T-helper 17 cell (primary cell): ENCODE measurements around the gene KIF5A. TPM values are rescaled to one million over a fixed set of nuclear protein-coding genes. Genes with fewer than 3 reads are reported as not detected.
"Not testable (repeated sequence)": the region's sequence is repeated elsewhere in the genome, so short reads cannot be mapped to it uniquely, and the experiment has no call there.

Source experiments
- ATAC-seq: fragments of 150-1000 bp; cut with Tn5 transposase; 2 replicates; pipeline ENCODE4 v1.10.0; 2021; ENCODE audit warnings: mild to moderate bottlenecking, moderate library complexity
- DNase-seq, 3 donors: peaks; one replicate each; pipeline versions ENCODE4 v3.0.0 to v3.0.0-alpha.2; 2020 to 2021
- H3K9me3 ChIP-seq: one replicate; pipeline ENCODE4 v1.7.0; 2013; ENCODE audit warnings: low read length, mild to moderate bottlenecking; ENCODE audit not compliant: control insufficient read depth, poor library complexity, severe bottlenecking
- H3K27ac Mint-ChIP-seq: one replicate; pipeline ENCODE4 v1.8.0; 2022; ENCODE audit warnings: mild to moderate bottlenecking, moderate library complexity, mixed read lengths
- H3K27me3 Mint-ChIP-seq: one replicate; pipeline ENCODE4 v1.8.0; 2022; ENCODE audit warnings: mixed read lengths
- H3K36me3 Mint-ChIP-seq: one replicate; pipeline ENCODE4 v1.8.0; 2022; ENCODE audit warnings: low read depth, mixed read lengths
- H3K4me1 Mint-ChIP-seq: one replicate; pipeline ENCODE4 v1.8.0; 2022; ENCODE audit warnings: mild to moderate bottlenecking, mixed read lengths
- H3K4me3 Mint-ChIP-seq: one replicate; pipeline ENCODE4 v1.8.0; 2022; ENCODE audit warnings: mild to moderate bottlenecking, moderate library complexity, mixed read lengths
- total RNA-seq, 4 donors: library from RNA in 2 of 4; stranded (reverse) in 2 of 4; gene quantifications; one replicate each; pipeline ENCODE4 v1.2.3 and lab custom pipeline; 2022 to 2026

KIF5A gene
- total RNA-seq, 2 donors from 2014 or later = 0.35 to 0.63 TPM

DNA sequence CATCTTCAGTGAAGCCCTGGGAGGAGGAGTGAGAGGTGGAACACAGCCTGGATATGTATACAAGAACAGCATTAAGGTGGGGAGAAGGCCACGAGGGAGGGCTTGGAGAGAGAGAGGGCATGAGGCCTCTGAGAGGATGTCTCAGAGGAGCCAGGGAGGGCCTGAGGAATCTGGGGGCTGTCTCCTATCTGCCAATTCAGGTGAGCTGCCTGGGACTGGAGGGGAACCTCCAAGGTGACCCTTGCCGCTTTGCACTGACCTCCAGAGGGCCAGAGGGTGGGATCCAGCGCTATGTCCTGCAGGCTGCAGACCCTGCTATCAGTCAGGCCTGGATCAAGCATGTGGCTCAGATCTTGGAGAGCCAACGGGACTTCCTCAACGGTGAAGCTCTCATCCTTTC lies 65.8 kb downstream of the KIF5A start:
- peaks cover 10% of the 10 kb centered on the region for H3K4me1 Mint-ChIP-seq
- H3K27me3 Mint-ChIP-seq = peaks cover 77% of the 10 kb centered on the region
- H3K4me3 Mint-ChIP-seq = no peak overlapping the region
- no peak overlapping the region for H3K27ac Mint-ChIP-seq
- no peak for ATAC-seq
- DNase-seq = no peak
- H3K36me3 Mint-ChIP-seq = peaks cover 2% of the 10 kb centered on the region
- H3K9me3 ChIP-seq = no peaks in the 10 kb centered on the region

GRCh38 chr12:57616383-57617101 lies 66.7 kb downstream of the KIF5A start:
- Mint-ChIP-seq H3K27me3 (peaks cover 84% of the 10 kb centered on the region), H3K36me3 (peaks cover 2% of the 10 kb centered on the region), H3K27ac (no peak overlapping the region), H3K4me1 (peaks cover 16% of the 10 kb centered on the region), H3K4me3 (no peak overlapping the region)
- H3K9me3 ChIP-seq = no peaks in the 10 kb centered on the region
- no peak for DNase-seq
- no peak for ATAC-seq

DNA sequence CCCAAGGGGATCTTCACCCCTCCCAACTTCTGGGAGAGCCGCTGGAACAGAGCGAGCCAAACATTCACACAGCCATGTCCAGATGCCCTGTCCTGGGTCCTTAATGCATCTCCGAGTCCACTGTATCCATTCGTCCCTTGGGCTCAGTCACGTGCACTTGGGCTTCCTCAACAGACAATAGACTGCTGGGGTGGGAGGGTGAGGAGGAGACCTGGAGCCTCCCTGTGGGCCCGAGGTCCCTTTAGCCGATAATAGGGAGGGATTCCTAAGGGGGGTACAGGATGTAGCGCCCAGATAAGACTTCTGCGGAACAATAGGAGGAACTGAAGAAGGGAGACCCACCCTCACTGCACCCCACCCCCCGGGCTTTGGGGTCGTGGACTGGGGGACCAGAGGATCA lies 68.1 kb downstream of the KIF5A start:
- Mint-ChIP-seq H3K4me3 (no peak overlapping the region), H3K4me1 (peaks cover 27% of the 10 kb centered on the region), H3K27ac (no peak overlapping the region), H3K27me3 (peaks cover 89% of the 10 kb centered on the region), H3K36me3 (peaks cover 9% of the 10 kb centered on the region)
- H3K9me3 ChIP-seq = no peaks in the 10 kb centered on the region
- no peak for DNase-seq
- no peak for ATAC-seq

- Mint-ChIP-seq H3K36me3 (peaks cover 11% of the 10 kb centered on the region), H3K27me3 (peaks cover 89% of the 10 kb centered on the region)
- H3K4me3 Mint-ChIP-seq = not testable (repeated sequence)
These were observed 68.6 kb downstream of the KIF5A start for GRCh38 chr12:57618431-57618830.

DNA sequence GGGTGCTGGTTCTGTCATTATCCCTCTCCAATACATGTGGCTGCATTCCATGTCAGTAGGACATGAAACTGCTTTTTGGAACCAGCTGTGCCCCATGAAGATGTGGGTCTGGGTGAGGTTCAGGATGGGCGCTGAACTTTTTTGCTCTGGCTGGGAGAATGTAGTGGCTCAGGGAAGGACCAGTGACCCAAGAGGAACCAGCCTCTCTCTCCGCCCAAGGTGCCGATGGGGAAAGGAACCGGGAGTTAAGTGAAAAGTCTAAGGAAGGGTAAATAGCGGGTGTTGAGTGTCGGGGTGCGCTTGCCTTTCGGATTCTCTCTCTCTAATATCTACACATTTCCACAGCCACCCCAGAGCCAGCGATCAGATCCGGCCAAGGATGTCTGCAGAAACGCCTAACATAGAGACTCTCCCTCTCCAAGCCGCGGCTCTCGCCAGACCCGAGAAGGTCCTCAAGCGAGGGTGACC lies 69.2 kb downstream of the KIF5A start:
- Mint-ChIP-seq H3K27ac (no peak overlapping the region), H3K36me3 (peaks cover 11% of the 10 kb centered on the region), H3K27me3 (peaks cover 95% of the 10 kb centered on the region), H3K4me3 (peak overlapping the region; percentile 68), H3K4me1 (peaks cover 29% of the 10 kb centered on the region)
- ATAC-seq = no peak
- H3K9me3 ChIP-seq = no peaks in the 10 kb centered on the region
- DNase-seq = no peak

More at GRCh38 chr12:57618431-57618830, 68.6 kb downstream of the KIF5A start:
- not testable (repeated sequence) for ATAC-seq, DNase-seq, H3K27ac Mint-ChIP-seq, H3K9me3 ChIP-seq
- H3K4me1 Mint-ChIP-seq = peaks cover 29% of the 10 kb centered on the region

GRCh38 chr12:57619434-57620244 lies 69.8 kb downstream of the KIF5A start:
- DNase-seq = peak in 1 of 3 donors; percentile 18
- no peaks in the 10 kb centered on the region for H3K9me3 ChIP-seq
- Mint-ChIP-seq H3K27ac (no peak overlapping the region), H3K4me3 (peak overlapping the region; percentile 68), H3K27me3 (peaks cover 96% of the 10 kb centered on the region), H3K4me1 (peaks cover 29% of the 10 kb centered on the region), H3K36me3 (peaks cover 14% of the 10 kb centered on the region)
- peak; percentile 71 for ATAC-seq

- Mint-ChIP-seq H3K27ac (no peak overlapping the region), H3K4me3 (peak overlapping the region; percentile 92), H3K36me3 (peaks cover 18% of the 10 kb centered on the region), H3K27me3 (peaks cover 96% of the 10 kb centered on the region), H3K4me1 (peaks cover 29% of the 10 kb centered on the region)
- no peaks in the 10 kb centered on the region for H3K9me3 ChIP-seq
- ATAC-seq (no peak), DNase-seq (no peak)
These were observed 70.5 kb downstream of the KIF5A start for GRCh38 chr12:57620245-57620935.

DNA sequence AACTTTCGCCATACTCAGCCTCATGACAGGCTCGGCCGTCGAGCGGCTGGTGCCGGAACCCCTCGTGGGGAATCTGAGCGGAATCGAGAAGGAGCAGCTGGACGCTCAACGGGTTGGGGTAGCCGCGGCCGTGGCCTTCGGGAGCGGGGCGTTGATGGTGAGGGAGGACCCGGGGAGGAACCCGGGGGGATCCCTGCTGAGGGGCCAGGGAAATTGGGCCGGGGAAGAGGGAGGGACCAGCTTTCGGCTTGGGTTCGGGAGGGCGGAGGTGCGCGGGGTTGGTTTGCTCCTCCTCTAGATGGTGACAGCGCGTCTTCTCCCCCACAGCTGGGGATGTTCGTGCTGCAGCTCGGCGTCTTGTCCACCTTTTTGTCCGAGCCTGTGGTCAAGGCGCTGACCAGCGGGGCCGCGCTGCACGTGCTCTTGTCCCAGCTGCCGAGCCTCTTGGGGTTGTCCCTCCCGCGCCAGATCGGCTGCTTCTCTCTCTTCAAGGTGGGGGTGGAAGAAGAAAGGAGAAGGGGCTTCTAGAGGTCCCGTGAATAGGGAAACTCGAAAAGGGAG lies 71.2 kb downstream of the KIF5A start:
- Mint-ChIP-seq H3K36me3 (peaks cover 16% of the 10 kb centered on the region), H3K27me3 (peaks cover 96% of the 10 kb centered on the region), H3K4me1 (peaks cover 29% of the 10 kb centered on the region), H3K4me3 (peak overlapping the region; percentile 92), H3K27ac (no peak overlapping the region)
- DNase-seq = no peak
- ATAC-seq = no peak
- H3K9me3 ChIP-seq = no peaks in the 10 kb centered on the region

GRCh38 chr12:57621497-57622292 lies 71.9 kb downstream of the KIF5A start:
- peaks cover 29% of the 10 kb centered on the region for H3K4me1 Mint-ChIP-seq
- DNase-seq (peak; percentile 39 to 54 (median 45)), ATAC-seq (peak; percentile 69)
- no peaks in the 10 kb centered on the region for H3K9me3 ChIP-seq
- H3K36me3 Mint-ChIP-seq = peaks cover 16% of the 10 kb centered on the region
- no peak overlapping the region for H3K27ac Mint-ChIP-seq
- peak overlapping the region; percentile 92 for H3K4me3 Mint-ChIP-seq
- H3K27me3 Mint-ChIP-seq = peaks cover 96% of the 10 kb centered on the region

DNA sequence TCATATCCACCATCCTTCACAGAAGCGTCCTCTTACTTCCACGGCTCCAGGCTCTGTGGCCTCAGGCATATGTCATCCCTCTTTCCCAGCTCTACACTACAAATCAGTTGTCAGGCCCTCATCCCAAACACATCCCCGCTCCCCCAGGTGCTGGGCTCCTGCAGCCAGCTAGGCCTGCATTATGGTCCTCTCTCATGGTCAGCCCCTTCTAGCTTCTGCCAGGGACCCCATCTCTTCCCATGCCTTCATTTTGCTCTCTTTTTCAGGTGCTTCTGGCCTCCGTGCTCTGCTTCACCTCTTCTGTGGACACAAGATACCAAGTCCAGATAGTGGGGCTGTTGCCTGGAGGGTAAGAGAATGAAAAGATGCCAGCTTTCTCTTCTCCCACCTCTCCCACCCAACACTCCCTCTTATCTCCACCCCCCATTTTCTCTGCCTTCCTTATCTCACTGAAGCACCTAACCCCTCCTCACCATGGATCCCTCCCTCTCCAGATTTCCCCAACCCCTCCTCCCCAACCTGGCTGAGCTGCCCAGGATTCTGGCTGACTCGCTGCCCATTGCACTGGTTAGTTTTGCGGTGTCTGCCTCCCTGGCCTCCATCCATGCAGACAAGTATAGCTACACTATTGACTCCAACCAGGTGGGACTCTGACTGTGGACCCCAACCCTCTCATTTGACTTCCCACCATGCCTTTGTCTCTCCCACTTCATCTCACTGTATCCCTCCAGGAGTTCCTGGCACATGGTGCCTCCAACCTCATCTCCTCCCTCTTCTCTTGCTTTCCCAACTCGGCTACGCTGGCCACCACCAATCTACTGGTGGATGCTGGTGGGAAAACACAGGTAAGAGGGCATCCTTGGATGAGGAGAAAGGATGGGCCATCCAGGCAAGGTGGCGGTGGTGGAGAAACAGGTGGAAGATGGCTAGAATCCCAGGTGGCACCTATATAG lies 72.7 kb downstream of the KIF5A start:
- Mint-ChIP-seq H3K27me3 (peaks cover 93% of the 10 kb centered on the region), H3K36me3 (peaks cover 16% of the 10 kb centered on the region), H3K4me3 (peak overlapping the region; percentile 92), H3K27ac (no peak overlapping the region), H3K4me1 (peaks cover 33% of the 10 kb centered on the region)
- no peaks in the 10 kb centered on the region for H3K9me3 ChIP-seq
- no peak for ATAC-seq
- DNase-seq = no peak

- Mint-ChIP-seq H3K36me3 (peaks cover 16% of the 10 kb centered on the region), H3K27me3 (peaks cover 92% of the 10 kb centered on the region), H3K4me1 (peaks cover 36% of the 10 kb centered on the region), H3K4me3 (no peak overlapping the region), H3K27ac (no peak overlapping the region)
- ATAC-seq (no peak), DNase-seq (no peak)
- no peaks in the 10 kb centered on the region for H3K9me3 ChIP-seq
These were observed 73.5 kb downstream of the KIF5A start for GRCh38 chr12:57623385-57623784.
